AG04450 (cell line): ENCODE measurements around the gene CTNNBL1. TPM values are rescaled to one million over a fixed set of nuclear protein-coding genes. Genes with fewer than 3 reads are reported as not detected.

ENCODE experiments used
- CTCF ChIA-PET: fragments of 300-600, 350-600 bp; formaldehyde crosslinking; extraction: SDS; loops from one replicate; lab custom pipeline; 2022; ENCODE audit warnings: antibody characterized with exemption, inconsistent platforms; lab: Charles Lee
- POLR2A ChIA-PET: fragments of 350-600 bp; formaldehyde crosslinking; extraction: SDS; loops from one replicate; lab custom pipeline; 2021; ENCODE audit warnings: antibody characterized with exemption, inconsistent platforms; lab: Yijun Ruan, JAX
- DNase-seq: peaks from one replicate; pipeline ENCODE4 v3.0.0-alpha.2; 2011; ENCODE audit warnings: low read depth, low spot score
- H3K27ac ChIP-seq: one replicate; pipeline ENCODE4 v1.5.1; 2012; ENCODE audit warnings: low read depth, low read length, control low read depth
- H3K27me3 ChIP-seq: one replicate; pipeline ENCODE4 v1.6.0; 2012; ENCODE audit warnings: low read length; ENCODE audit not compliant: control insufficient read depth, insufficient read depth
- H3K4me3 ChIP-seq: 2 replicates; pipeline ENCODE4 v1.5.1; 2011; ENCODE audit warnings: mild to moderate bottlenecking, low read depth, low read length, control low read depth
- H3K9me3 ChIP-seq: 2 replicates; pipeline ENCODE4 v1.5.1; 2012; ENCODE audit warnings: low read length; ENCODE audit not compliant: control insufficient read depth, insufficient read depth
- CTCF ChIP-seq: IDR thresholded peaks from 2 replicates; pipeline ENCODE4 v1.5.1; 2011; ENCODE audit warnings: low read depth, low read length, control low read depth, inconsistent platforms
- polyA plus RNA-seq: library from polyadenylated mRNA; depleted of rRNA; stranded (reverse); fragments of >200 nt; gene quantifications from 2 replicates; pipeline ENCODE4 v1.2.3, GENCODE V29; 2011

CTNNBL1 gene
- polyA plus RNA-seq, 1 experiment, result 27.1 TPM

GRCh38 chr20:37880726-37881591, 187.1 kb downstream of the CTNNBL1 start:
- H3K9me3 ChIP-seq, result no peaks in the 10 kb centered on the region; the same call in 1 of the 2 replicates
- POLR2A ChIA-PET, result no interaction called here
- DNase-seq, result no peak
- H3K27me3 ChIP-seq, result peaks cover 23% of the 10 kb centered on the region
- no peak for TF ChIP-seq CTCF
- CTCF ChIA-PET, result interaction anchor here (0.6 kb wide), 1 partner anchor 96 kb away, joined by 4 read pairs; no protein-coding TSS in a partner anchor
- H3K4me3 ChIP-seq, result no peak overlapping the region
- no peak overlapping the region for H3K27ac ChIP-seq

GRCh38 chr20:37881601-37882343, 187.9 kb downstream of the CTNNBL1 start:
- CTCF ChIA-PET, result interaction anchor here (0.5 kb wide), 1 partner anchor 84 kb away, joined by 3 read pairs; no protein-coding TSS in a partner anchor
- H3K9me3 ChIP-seq, result no peaks in the 10 kb centered on the region; the same call in 1 of the 2 replicates
- peaks cover 30% of the 10 kb centered on the region for H3K27me3 ChIP-seq
- TF ChIP-seq CTCF, result no peak
- H3K27ac ChIP-seq, result no peak overlapping the region
- DNase-seq, result no peak
- no peak overlapping the region for H3K4me3 ChIP-seq
- POLR2A ChIA-PET, result interaction anchor here (0.7 kb wide), 1 partner anchor 90 kb away, joined by 3 read pairs; no protein-coding TSS in a partner anchor

GRCh38 chr20:37882961-37883712, 189.3 kb downstream of the CTNNBL1 start:
- peaks cover 37% of the 10 kb centered on the region for H3K27me3 ChIP-seq
- POLR2A ChIA-PET, result no interaction called here
- no peaks in the 10 kb centered on the region; the same call in 1 of the 2 replicates for H3K9me3 ChIP-seq
- H3K27ac ChIP-seq, result no peak overlapping the region
- H3K4me3 ChIP-seq, result no peak overlapping the region
- no peak for TF ChIP-seq CTCF
- DNase-seq, result no peak
- CTCF ChIA-PET, result no interaction called here

- H3K9me3 ChIP-seq, result no peaks in the 10 kb centered on the region; the same call in 1 of the 2 replicates
- CTCF ChIA-PET, result no interaction called here
- no peak overlapping the region for H3K4me3 ChIP-seq
- TF ChIP-seq CTCF, result no peak
- no peak for DNase-seq
- H3K27me3 ChIP-seq, result peaks cover 37% of the 10 kb centered on the region
- POLR2A ChIA-PET, result no interaction called here
- no peak overlapping the region for H3K27ac ChIP-seq
Observed at GRCh38 chr20:37885042-37885441, 191.2 kb downstream of the CTNNBL1 start.
